SU-DHL-6 (cell line): ENCODE measurements around the gene IBA57.

Experiments used
- H2AFZ ChIP-seq: fragments of 200-600 bp; sonication (generic); 2 replicates; pipeline ENCODE4 v1.6.1; 2014; ENCODE audit warnings: low read depth, mild to moderate bottlenecking, moderate library complexity, mixed read lengths, antibody characterized with exemption, low read length; ENCODE audit not compliant: severe bottlenecking
- H3F3A ChIP-seq: fragments of 200-600 bp; shearing (Covaris generic); 2 replicates; pipeline ENCODE4 v1.6.0; 2016; ENCODE audit warnings: antibody characterized with exemption, mild to moderate bottlenecking; ENCODE audit not compliant: insufficient read depth
- H3K27ac ChIP-seq: fragments of 200-600 bp; sonication (generic); 2 replicates; pipeline ENCODE4 v1.5.1; 2016; ENCODE audit warnings: low read depth, mild to moderate bottlenecking, low read length, moderate library complexity, mixed read lengths
- H3K27me3 ChIP-seq: fragments of 200-600 bp; sonication (generic), shearing (Covaris generic); 2 replicates; pipeline ENCODE4 v1.6.0; 2014; ENCODE audit warnings: mild to moderate bottlenecking, low read length
- H3K36me3 ChIP-seq: fragments of 200-600 bp; sonication (generic); 2 replicates; pipeline ENCODE4 v1.6.1; 2014; ENCODE audit warnings: mild to moderate bottlenecking, low read length, mixed read lengths
- H3K4me2 ChIP-seq: fragments of 300-600, 200-600 bp; shearing (Covaris generic), sonication (generic); 2 replicates; pipeline ENCODE4 v1.6.0; 2014; ENCODE audit warnings: low read length, low read depth, mild to moderate bottlenecking; ENCODE audit not compliant: poor library complexity, severe bottlenecking
- H3K4me3 ChIP-seq: fragments of 200-600 bp; sonication (generic); 2 replicates; pipeline ENCODE4 v1.5.1; 2014; ENCODE audit warnings: antibody characterized with exemption, low read length, mild to moderate bottlenecking, mixed read lengths; ENCODE audit not compliant: insufficient read depth, poor library complexity, severe bottlenecking
- H3K79me2 ChIP-seq: fragments of 200-600 bp; sonication (generic); 2 replicates; pipeline ENCODE4 v1.6.1; 2014; ENCODE audit warnings: mild to moderate bottlenecking, low read length, moderate library complexity; ENCODE audit not compliant: insufficient read depth
- H3K9ac ChIP-seq: fragments of 200-600 bp; sonication (generic); 2 replicates; pipeline ENCODE4 v1.7.0; 2014; ENCODE audit warnings: mild to moderate bottlenecking, low read length
- H3K9me2 ChIP-seq: fragments of 200-600 bp; sonication (generic); replicated peaks from 2 replicates; pipeline ENCODE4 v1.6.1; 2014; ENCODE audit warnings: low read length; ENCODE audit not compliant: insufficient read depth
- H3K9me3 ChIP-seq: fragments of 200-600 bp; sonication (generic); 2 replicates; pipeline ENCODE4 v1.6.1; 2014; ENCODE audit warnings: low read length, mixed read lengths; ENCODE audit not compliant: insufficient read depth
- H4K20me1 ChIP-seq: fragments of 200-600 bp; sonication (generic); 2 replicates; pipeline ENCODE4 v1.6.1; 2014; ENCODE audit warnings: low read depth, mild to moderate bottlenecking, antibody characterized with exemption, low read length, moderate library complexity, mixed read lengths
- CTCF ChIP-seq: fragments of 200-600 bp; sonication (generic); IDR thresholded peaks from one replicate; pipeline ENCODE4 v1.5.1; 2017; ENCODE audit warnings: antibody characterized with exemption, mild to moderate bottlenecking, low read length, moderate library complexity; ENCODE audit not compliant: insufficient read depth, poor library complexity, severe bottlenecking
- EZH2phosphoT487 ChIP-seq: fragments of 200-600 bp; sonication (generic), shearing (Covaris generic); conservative IDR thresholded peaks from 2 replicates; pipeline ENCODE4 v1.6.1; 2018; ENCODE audit warnings: mild to moderate bottlenecking, antibody characterized with exemption, low read length, moderate library complexity, mixed read lengths

IBA57 gene

DNA sequence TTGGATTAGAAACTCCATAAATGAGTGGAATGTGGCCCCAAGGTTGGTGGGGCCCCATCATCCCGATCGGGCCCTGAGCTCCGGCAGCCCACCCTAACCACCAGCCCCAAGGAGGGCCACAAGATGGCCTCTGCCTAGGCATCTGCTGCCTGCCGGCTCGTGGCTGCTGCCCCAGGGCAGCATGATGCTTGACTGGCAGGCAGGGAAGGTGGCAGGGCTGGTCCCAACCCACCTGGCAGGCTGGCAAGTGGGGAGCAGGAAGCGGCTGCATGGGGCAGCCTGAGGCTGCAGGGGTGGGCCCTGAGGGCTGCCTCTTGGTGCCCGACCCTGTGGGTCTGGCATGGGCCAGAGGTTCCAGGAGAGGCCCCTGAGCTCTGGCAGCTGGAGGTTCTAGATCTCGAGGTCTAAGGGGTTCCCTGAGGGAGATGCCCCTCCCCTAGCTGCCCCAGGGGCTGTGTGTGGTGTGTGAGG lies 16.6 kb upstream of the IBA57 start:
- Histone ChIP-seq H3K4me2 (no peak overlapping the region), H4K20me1 (no peaks in the 10 kb centered on the region; the same call in 1 of the 2 replicates), H3K9me3 (no peaks in the 10 kb centered on the region), H3K36me3 (no peaks in the 10 kb centered on the region), H3K79me2 (peaks cover 21% of the 10 kb centered on the region), H2AFZ (no peak overlapping the region), H3F3A (no peaks in the 10 kb centered on the region), H3K9ac (no peak overlapping the region), H3K4me3 (no peak overlapping the region), H3K27me3 (no peaks in the 10 kb centered on the region), H3K9me2 (no peaks in the 10 kb centered on the region), H3K27ac (no peak overlapping the region)
- TF ChIP-seq EZH2phosphoT487, result no peak
- no peak for TF ChIP-seq CTCF

- no peak within 1 kb of the TSS for H3K4me2 ChIP-seq
- no peak within 1 kb of the TSS for H3K27ac ChIP-seq
- no peaks in the 10 kb centered on the region for H3K9me3 ChIP-seq
- H3K9ac ChIP-seq, result no peak within 1 kb of the TSS
- H3K9me2 ChIP-seq, result no peaks in the 10 kb centered on the region
- no peaks in the 10 kb centered on the region for H3K27me3 ChIP-seq
- H4K20me1 ChIP-seq, result no peaks in the 10 kb centered on the region; the same call in 1 of the 2 replicates
- no peak for TF ChIP-seq EZH2phosphoT487
- TF ChIP-seq CTCF, result no peak
- no peaks in the 10 kb centered on the region for H3F3A ChIP-seq
- H3K36me3 ChIP-seq, result no peaks in the 10 kb centered on the region
- H3K4me3 ChIP-seq, result no peak within 1 kb of the TSS
- H2AFZ ChIP-seq, result no peak within 1 kb of the TSS
- peaks cover 15% of the 10 kb centered on the region for H3K79me2 ChIP-seq
Measured at GRCh38 chr1:228149406-228150119, 16.0 kb upstream of the IBA57 start, which contains the start of gene GJC2. GJC2 (plus strand) TSS chr1:228149930; CDS start chr1:228157759, 7,829 bp downstream.

GRCh38 chr1:228150120-228150460 lies 15.5 kb upstream of the IBA57 start:
- no peaks in the 10 kb centered on the region for H3F3A ChIP-seq
- H3K36me3 ChIP-seq, result no peaks in the 10 kb centered on the region
- no peak overlapping the region for H3K4me3 ChIP-seq
- no peak overlapping the region for H2AFZ ChIP-seq
- no peak for TF ChIP-seq EZH2phosphoT487
- TF ChIP-seq CTCF, result no peak
- no peaks in the 10 kb centered on the region for H3K9me3 ChIP-seq
- no peak overlapping the region for H3K27ac ChIP-seq
- peaks cover 10% of the 10 kb centered on the region for H3K79me2 ChIP-seq
- no peaks in the 10 kb centered on the region; the same call in 1 of the 2 replicates for H4K20me1 ChIP-seq
- no peak overlapping the region for H3K9ac ChIP-seq
- H3K27me3 ChIP-seq, result no peaks in the 10 kb centered on the region
- H3K9me2 ChIP-seq, result no peaks in the 10 kb centered on the region
- H3K4me2 ChIP-seq, result no peak overlapping the region
